ENCODE results near the gene OPN4.

The OPN4 gene

DNA sequence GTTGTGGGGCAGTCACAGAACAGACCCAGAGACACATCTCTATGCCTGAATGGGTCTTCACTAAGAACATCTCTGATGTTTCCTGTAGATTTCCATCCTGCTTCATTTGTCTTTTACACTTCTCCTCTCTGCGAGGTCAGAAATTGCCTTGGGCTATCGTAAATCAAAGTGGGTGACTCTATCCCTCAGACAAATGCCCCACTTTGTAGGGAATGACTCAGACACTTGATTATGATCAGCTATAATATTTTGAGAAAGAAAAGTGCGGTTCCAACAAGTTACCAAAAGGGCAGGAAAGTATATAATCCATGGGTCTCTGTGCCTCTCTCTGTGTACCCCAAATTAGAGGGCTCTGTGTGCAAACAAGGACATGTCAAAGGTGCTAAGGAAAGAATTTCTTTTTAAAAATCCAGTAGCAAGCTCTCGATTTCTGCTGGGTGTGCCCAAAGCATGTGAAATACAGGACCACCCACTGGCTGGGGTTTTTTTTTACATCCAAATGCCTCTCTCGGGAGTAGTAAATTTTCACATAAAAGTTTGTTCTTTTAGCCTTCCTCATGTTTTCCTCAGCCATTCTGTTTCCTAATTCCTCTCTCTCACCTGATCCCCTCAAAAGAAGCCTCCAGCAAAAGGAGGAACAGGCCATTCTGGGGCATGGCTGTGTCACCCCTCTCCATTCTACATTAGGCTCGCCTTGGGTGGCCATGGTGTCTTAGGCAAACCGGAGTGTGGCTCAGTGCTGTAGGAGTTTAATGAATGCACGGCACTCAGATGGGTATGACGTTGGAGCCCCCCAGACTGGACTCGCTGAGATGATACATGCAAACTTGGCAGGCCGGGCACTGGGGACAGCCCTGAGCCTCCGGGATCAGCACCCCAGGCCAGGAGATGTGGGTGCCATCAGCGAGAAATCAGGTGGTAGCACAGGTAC lies 6.3 kb upstream of the OPN4 start:
- no peak for DNase-seq

DNA sequence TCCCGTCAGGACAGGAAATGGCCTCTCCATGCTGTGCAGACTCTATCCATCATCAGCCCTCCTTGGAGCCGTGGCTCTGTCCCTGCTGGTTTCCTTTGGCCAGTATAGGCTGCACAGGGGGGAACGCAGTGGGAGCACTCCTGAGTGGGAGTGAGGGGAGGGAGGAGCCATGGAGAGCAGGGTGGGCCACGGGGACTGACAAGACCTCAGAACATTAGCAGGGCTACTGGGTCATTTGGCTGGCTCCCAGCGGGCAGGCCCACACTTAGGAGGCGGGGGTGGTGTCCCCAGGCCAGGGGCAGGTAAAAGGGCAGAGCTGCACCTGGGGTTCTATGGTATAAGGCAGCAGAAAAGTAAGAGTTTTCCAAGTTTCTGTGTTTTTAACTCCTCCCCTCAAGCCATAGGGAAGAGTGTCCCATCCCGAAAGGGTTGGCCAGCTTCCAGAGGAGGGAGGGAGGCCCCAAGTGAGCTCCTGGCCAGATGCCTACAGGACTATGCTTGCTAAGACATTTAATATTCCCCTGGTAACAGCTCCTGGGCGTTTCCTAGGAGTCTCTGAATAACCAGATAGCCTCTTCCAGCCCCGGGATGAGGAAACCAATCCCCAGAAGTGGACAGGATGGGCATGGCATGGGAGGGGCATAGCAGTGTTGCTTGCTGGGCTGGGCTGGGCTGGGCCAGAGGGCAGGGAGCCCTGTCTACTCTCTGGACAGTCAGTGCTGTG lies 5.5 kb upstream of the OPN4 start:
- no peak for DNase-seq

DNA sequence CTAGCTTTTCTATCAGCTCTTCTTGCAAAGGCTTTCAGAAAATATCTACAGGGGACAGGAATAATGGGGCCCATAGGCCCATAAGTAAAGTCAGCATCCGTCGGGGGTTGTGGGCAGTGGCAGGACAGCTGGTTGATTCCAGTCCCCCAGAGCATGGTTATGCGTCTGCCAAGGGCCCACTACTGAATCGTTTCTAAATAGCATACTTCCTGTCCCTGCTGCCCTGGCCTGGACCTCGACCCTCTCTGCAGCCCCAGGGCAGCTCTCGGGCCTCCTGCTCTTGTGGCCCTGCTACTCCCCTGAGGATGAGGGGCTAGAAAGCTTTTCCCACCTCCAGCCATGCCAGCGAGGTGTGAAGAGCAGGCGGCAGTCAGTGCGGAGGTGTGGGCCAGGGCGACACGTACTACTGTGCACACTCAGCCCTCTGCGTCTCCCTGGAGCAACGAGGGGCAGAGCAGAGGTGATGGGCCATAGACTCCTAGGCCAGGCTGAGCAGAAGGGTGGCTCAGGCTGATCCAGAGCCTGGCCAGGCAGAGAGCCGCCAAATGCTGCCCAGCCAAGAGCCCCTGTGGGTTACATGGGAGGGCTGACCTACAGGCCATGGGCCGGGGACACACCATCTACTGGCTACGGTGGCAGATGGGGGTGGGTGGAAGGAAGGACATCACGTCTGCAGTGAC lies 4.7 kb upstream of the OPN4 start:
- DNase-seq: no peak

DNA sequence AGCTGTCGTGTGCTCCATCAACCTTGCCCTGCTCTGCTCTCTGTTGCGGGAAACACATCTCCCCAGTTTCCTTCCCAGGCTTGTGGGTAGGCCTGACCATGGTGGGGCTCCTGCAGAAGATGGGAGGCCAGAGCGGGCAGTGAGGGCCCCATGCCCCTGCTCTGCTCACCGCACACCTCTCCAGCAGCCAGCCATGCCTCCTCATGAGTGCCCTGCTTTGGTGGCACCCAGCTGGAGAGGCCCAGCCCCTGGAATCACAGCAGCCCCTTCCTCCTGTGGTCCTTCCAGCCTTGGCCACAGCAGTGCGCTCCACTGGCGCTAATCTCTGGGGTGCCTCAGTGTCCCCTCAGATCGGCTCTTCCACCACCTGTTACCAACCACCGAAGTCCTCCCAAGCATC lies 4.2 kb upstream of the OPN4 start:
- no peak for DNase-seq

- DNase-seq: no peak
Measured at GRCh38 chr10:86651021-86651471, 3.3 kb upstream of the OPN4 start.

DNA sequence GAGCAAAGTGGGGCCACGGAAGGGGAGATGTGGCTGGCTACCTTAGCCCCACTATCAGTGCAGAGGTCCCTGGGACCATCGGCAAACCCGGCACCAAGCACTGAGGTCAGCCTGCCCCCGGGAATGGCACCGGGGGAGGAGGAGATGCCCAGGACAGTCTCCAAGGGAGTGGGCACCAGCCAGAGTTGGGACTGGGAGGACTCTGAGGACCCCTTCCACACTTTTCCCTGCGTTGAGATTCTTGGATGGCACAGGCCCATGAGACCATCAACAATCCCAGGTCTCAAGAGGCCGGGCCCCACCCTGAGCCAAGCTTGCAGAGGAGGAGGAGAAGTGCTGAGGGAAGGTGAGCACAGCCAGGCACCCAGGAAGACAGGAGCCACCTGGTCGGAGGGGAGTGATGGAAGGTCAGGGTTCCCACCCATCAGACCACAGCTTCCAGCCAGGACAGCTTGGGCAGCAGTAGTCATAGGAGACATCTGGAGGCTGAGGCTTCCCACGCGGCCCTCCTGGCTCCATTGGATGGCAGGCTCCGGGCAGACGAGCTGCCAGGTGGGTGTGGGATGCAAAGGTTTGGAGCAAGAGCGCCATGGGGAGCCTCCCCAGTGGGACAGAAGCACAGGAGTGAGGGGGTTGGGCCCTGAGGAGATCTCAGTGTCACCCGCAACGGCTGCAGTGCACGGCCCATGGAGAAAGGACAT lies 2.6 kb upstream of the OPN4 start:
- no peak for DNase-seq

DNA sequence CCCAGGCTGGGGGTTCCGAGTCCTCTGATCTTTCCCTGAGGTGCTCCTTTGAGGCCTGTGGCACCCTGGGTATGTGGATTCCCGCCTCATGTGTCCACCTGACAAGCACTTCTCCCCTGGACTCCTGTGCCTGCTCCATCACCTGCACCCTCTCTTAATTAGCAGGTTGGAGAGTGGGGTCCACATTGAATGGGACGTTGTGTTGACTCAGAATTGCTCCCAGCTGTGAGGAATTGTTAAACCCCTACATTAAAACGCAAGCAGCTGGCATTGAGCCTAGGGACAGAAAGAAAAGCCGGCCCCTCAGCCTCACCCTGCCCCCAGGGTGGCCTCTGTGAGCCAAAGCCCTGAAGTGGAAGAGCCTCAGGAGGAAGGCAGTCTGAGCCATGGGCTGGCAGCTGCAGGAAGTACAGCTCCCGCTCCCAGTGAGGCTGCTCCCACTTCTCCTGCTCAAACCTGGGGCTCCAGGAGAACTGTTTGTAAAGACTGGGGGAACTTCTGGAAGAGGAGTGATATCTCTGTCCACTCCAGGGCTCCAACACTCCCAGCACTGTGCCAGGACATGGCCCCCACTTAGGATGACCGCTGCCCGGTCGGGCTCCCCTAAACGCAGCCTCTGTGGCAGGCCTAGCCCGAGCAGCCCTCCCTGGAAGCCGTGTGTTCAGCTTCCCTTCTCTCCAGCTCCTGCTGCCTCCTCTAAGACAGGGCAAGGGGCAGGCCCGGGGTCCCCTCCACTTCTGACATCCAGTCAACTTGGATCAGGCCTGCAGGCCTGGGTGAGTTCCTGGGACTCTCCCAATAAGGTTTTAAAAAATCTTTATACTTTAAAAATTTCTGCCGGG lies 1.8 kb upstream of the OPN4 start:
- no peak for DNase-seq

DNA sequence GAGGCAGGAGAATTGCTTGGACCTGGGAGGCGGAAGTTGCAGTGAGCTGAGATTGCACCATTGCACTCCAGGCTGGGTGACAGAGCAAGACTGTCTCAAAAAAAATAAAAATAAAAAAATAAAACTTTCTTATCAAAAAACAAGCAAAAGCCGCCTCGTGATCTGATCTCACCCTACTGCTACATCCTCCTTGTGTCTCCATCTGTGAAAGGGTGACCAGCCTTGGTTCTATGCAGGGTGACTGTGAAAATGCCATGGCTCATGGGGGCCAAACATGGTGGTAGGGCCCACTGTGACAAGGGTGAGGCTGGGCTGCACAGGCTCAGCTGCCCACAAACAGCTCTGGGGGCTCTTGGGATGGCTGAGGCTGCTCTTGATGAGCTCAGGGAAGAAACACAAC lies 968 bp upstream of the OPN4 start:
- DNase-seq: no peak

GRCh38 chr10:86653987-86654386 lies 360 bp upstream of the OPN4 start:
- DNase-seq: no peak

DNA sequence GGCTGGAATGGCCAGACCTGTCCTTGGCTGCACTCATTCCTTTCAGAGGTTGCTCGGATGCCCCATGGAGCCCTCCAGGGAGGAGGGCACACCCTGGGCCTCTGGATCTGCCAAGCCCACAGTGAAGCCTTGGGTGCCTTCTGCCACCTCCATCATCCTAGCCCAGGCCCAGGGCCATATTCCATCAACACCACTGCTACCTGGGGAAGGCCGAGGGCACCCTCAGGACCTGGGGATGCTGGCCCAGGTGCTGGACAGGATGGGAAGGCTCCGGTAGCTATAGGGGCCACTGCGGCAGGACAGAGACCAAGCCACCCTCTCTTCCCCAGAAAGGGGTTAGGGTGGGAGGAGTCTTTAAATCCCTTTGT lies 810 bp downstream of the OPN4 start:
- DNase-seq: no peak

GRCh38 chr10:86655596-86655995 lies 1.2 kb downstream of the OPN4 start:
- no peak for DNase-seq

- no peak for DNase-seq
Measured at GRCh38 chr10:86657011-86657395, 2.7 kb downstream of the OPN4 start.

DNA sequence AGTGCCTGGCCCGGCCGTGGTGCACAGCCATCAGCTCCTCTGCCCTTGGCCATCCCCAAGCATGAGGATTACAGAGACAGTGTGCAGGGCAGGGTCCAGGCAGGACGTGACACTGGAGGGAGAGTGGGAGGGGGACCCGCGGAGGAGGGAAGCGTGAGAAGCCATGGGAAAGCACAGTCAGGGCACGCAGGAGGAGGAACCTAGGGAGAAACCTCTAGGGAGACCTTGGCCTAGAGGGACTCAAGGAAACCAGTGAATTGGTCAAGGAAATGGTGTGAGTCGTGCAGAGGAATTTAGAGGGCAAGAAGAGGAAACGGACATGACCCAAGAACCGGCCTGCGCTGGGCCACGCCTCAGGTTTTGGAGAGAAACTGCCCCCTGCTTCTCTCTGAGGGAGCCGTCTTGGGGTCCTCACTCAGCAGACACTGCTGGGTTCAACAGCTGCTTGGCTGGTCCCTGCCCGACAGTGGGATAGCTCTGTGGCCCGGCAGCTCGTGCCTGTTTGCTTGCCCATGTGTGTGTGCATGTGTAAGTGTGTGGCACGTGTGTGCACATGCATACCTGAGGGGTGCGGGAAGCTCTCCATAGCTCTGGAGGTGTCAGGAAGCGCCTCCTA lies 3.2 kb downstream of the OPN4 start:
- no peak for DNase-seq

- no peak for DNase-seq
Measured at GRCh38 chr10:86658261-86658741, 4.0 kb downstream of the OPN4 start.

GRCh38 chr10:86658751-86659150 lies 4.4 kb downstream of the OPN4 start:
- DNase-seq: no peak

GRCh38 chr10:86659161-86659691 lies 4.9 kb downstream of the OPN4 start:
- no peak for DNase-seq

- no peak for DNase-seq
Measured at GRCh38 chr10:86659721-86660453, 5.5 kb downstream of the OPN4 start.

DNA sequence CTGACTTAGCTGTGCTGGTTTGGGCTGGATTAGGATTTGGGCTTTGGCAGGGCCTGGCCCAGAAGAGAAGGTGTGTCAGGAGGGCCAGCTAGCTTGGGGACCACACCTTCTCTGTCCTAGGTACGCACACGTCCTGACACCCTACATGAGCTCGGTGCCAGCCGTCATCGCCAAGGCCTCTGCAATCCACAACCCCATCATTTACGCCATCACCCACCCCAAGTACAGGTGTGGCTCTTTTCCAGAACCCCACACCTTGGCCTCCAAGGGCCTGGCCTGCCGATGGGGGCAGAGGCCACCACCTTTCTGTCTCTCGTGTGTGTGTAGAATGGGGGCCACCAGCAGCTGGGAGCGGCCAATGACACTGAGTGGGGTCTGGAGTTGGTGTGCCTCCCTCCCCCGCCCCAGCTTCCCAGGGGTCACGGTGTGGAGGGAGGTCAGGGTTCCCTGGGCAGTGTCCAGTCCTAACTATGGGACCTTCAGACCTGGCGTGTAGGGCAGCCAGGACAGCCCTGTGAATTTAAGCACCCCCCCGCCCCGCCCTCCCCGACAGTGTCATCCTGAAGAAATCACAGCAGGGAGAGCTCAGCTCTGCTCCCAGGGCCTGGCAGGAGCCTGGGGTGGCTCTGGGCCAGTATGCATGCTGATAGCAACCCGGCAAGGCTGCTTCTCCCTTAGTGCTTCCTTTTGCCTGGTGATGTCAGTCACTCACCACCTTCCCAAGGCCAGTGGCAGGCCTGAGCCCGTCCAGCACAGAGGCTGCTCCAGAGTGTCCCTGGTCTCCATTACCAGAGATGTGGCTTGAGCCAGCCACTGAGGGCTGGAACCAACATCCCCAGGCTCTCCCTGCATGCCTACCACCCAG lies 7.0 kb downstream of the OPN4 start:
- DNase-seq: no peak

Measured in stimulated activated CD4-positive, alpha-beta T cell treated with anti-CD3 and anti-CD28 coated beads, Interleukin-4, amount 100 ng/mL, for 24 hours (primary cell).